ENCODE measurements around the gene TRIM31. TPM values are rescaled to one million over a fixed set of nuclear protein-coding genes. Genes with fewer than 3 reads are reported as not detected.

The TRIM31 gene
- total and polyA plus RNA-seq, 10 of the 15 experiments (the other 5 are each of a cell fraction or from before 2014, with no cell fraction given) = 0.09 to 20.5 (median 0.31) TPM; not detected in 3

GRCh38 chr6:30149234-30149633, 36.3 kb upstream of the TRIM31 start:
- no peak for DNase-seq (ENCODE audit: low read depth, low spot score)
- no peak overlapping the region for H3K9ac ChIP-seq (ENCODE audit: control insufficient read depth, insufficient read depth, low read length)
- no peak overlapping the region for H3K4me2 ChIP-seq (ENCODE audit: control insufficient read depth, insufficient read depth)
- BruUV-seq (replicated peaks) = no TSS peak
- H2AFZ ChIP-seq (ENCODE audit: control insufficient read depth, low read depth, low read length) = no peak overlapping the region
- SMC1A ChIA-PET (ENCODE audit: uncharacterized antibody, unreplicated experiment) = interaction anchor here (0.8 to 1.3 kb wide), 3 partner anchors 17 to 44 kb away, joined by 3 read pairs; no protein-coding TSS in a partner anchor
- RAD21 ChIA-PET (ENCODE audit: unreplicated experiment) = no interaction called here
- H3K4me1 ChIP-seq (ENCODE audit: control insufficient read depth, insufficient read depth, low read length) = no peaks in the 10 kb centered on the region; the same call in 1 of the 2 replicates
- no peak overlapping the region for H3K4me3 ChIP-seq
- no peak for FAIRE-seq
- ATAC-seq = peak; percentile 24; the same call in 1 of the 3 replicates
- POLR2A ChIA-PET = no interaction called here
- TF ChIP-seq RCOR1 (conservative IDR thresholded peaks at IDR 0.05; ENCODE audit: low read depth, low read length) (no peak), NKRF (conservative IDR thresholded peaks at IDR 0.05) (no peak), PAX8 (IDR thresholded peaks at IDR 0.05) (no peak), STAT1 (conservative IDR thresholded peaks at IDR 0.05) (no peak), NFYA (IDR thresholded peaks at IDR 0.05; ENCODE audit: borderline replicate concordance, low read depth, low read length) (no peak), SUZ12 (IDR thresholded peaks at IDR 0.05; ENCODE audit: unreplicated experiment) (no peak)
- TF ChIP-seq, protein P1, sequence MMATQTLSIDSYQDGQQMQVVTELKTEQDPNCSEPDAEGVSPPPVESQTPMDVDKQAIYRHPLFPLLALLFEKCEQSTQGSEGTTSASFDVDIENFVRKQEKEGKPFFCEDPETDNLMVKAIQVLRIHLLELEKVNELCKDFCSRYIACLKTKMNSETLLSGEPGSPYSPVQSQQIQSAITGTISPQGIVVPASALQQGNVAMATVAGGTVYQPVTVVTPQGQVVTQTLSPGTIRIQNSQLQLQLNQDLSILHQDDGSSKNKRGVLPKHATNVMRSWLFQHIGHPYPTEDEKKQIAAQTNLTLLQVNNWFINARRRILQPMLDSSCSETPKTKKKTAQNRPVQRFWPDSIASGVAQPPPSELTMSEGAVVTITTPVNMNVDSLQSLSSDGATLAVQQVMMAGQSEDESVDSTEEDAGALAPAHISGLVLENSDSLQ (IDR thresholded peaks at IDR 0.05) = no peak
- TF ChIP-seq, protein P2, sequence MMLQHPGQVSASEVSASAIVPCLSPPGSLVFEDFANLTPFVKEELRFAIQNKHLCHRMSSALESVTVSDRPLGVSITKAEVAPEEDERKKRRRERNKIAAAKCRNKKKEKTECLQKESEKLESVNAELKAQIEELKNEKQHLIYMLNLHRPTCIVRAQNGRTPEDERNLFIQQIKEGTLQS (IDR thresholded peaks at IDR 0.05; ENCODE audit: borderline replicate concordance, extremely low read depth, low read depth, low read length) = no peak
- TF ChIP-seq, protein P3, sequence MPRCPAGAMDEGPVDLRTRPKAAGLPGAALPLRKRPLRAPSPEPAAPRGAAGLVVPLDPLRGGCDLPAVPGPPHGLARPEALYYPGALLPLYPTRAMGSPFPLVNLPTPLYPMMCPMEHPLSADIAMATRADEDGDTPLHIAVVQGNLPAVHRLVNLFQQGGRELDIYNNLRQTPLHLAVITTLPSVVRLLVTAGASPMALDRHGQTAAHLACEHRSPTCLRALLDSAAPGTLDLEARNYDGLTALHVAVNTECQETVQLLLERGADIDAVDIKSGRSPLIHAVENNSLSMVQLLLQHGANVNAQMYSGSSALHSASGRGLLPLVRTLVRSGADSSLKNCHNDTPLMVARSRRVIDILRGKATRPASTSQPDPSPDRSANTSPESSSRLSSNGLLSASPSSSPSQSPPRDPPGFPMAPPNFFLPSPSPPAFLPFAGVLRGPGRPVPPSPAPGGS (IDR thresholded peaks at IDR 0.05; ENCODE audit: borderline replicate concordance, insufficient read depth, low read depth, low read length, poor library complexity, severe bottlenecking) = no peak
- TF ChIP-seq, protein P4, sequence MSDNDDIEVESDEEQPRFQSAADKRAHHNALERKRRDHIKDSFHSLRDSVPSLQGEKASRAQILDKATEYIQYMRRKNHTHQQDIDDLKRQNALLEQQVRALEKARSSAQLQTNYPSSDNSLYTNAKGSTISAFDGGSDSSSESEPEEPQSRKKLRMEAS (IDR thresholded peaks at IDR 0.05; ENCODE audit: low read depth, low read length) = no peak
- peaks cover 0 to 3% of the 10 kb centered on the region in 2 experiments; a peak in 2 of 4 replicates for H3K27me3 ChIP-seq (replicated peaks in 1 of 2; ENCODE audit: control insufficient read depth in 2 of 2, insufficient read depth in 2 of 2, low read length in 1 of 2)
- no peaks in the 10 kb centered on the region for H4K20me1 ChIP-seq (ENCODE audit: control insufficient read depth, insufficient read depth)
- in situ Hi-C loops (cut with MboI) = no loop called here
- H3K27ac ChIP-seq (ENCODE audit: control insufficient read depth, insufficient read depth) = no peak overlapping the region
- CTCF ChIA-PET = interaction anchor here (0.9 to 1.6 kb wide), 2 partner anchors 22 to 46 kb away, joined by 3 to 5 read pairs; no protein-coding TSS in a partner anchor
- H3K36me3 ChIP-seq (ENCODE audit: control insufficient read depth in 2 of 2, insufficient read depth in 2 of 2, low read length in 1 of 2) = no peaks in the 10 kb centered on the region
- no peaks in the 10 kb centered on the region for H3K79me2 ChIP-seq (ENCODE audit: control insufficient read depth, insufficient read depth, low read length)
- no peaks in the 10 kb centered on the region for H3K9me3 ChIP-seq (replicated peaks; ENCODE audit: control insufficient read depth, insufficient read depth, low read length)
- WGBS (ENCODE audit: insufficient coverage, insufficient replicate concordance, low lambda C conversion rate, missing lambda C conversion rate) = 16% methylated on average over 3 of the region's 3 CpGs
- intact Hi-C loops (cut with micrococcal nuclease; ENCODE audit: unreplicated experiment) = no loop called here

All from GM12878 (cell line).